ENCODE data around the gene SEZ6. TPM values are rescaled to one million over a fixed set of nuclear protein-coding genes. Genes with fewer than 3 reads are reported as not detected.

SEZ6 gene
- total and polyA plus RNA-seq, 2 donors (not counting 1 experiment from before 2014, with no cell fraction given): not detected

- peak overlapping the region; percentile 10 for H3K9ac ChIP-seq (ENCODE audit: insufficient read depth, low read length)
- H3K4me2 ChIP-seq (ENCODE audit: extremely low read depth, insufficient read depth, low read length): no peak overlapping the region
- TF ChIP-seq CTCF (conservative IDR thresholded peaks at IDR 0.05 in 1 of 2, IDR thresholded peaks at IDR 0.05 in 1 of 2; ENCODE audit: low read depth in 1 of 2, low read length in 2 of 2): no peak
- no peak for TF ChIP-seq EZH2 (IDR thresholded peaks at IDR 0.05; ENCODE audit: low read length, missing control alignments)
- H3K27me3 ChIP-seq (ENCODE audit: control insufficient read depth, insufficient read depth, low read length): no peaks in the 10 kb centered on the region
- no peaks in the 10 kb centered on the region for H3K9me3 ChIP-seq (ENCODE audit: control insufficient read depth, insufficient read depth, low read depth, low read length)
- no peak overlapping the region for H3K4me3 ChIP-seq (replicated peaks in 1 of 4; ENCODE audit: control extremely low read depth in 1 of 4, insufficient read depth in 1 of 4, low read depth in 3 of 4, low read length in 4 of 4)
- peaks cover 2% of the 10 kb centered on the region for H3K79me2 ChIP-seq (ENCODE audit: control insufficient read depth, insufficient read depth, low read length)
- peaks cover 34% of the 10 kb centered on the region for H3K36me3 ChIP-seq (ENCODE audit: control insufficient read depth, insufficient read depth, low read length)
- no peak for DNase-seq (ENCODE audit: low read depth in 2 of 2)
- H3K27ac ChIP-seq (ENCODE audit: insufficient read depth, low read length): no peak overlapping the region
- no peaks in the 10 kb centered on the region for H3K4me1 ChIP-seq (ENCODE audit: control insufficient read depth, extremely low read depth, insufficient read depth, low read length)
- no peaks in the 10 kb centered on the region for H4K20me1 ChIP-seq (ENCODE audit: control insufficient read depth, extremely low read depth, insufficient read depth, low read length)
- no peak overlapping the region for H2AFZ ChIP-seq (ENCODE audit: low read length)
These were observed 88.4 kb downstream of the SEZ6 start for GRCh38 chr17:28917465-28917864.

GRCh38 chr17:28917029-28917428, 88.8 kb downstream of the SEZ6 start:
- Histone ChIP-seq H3K4me2 (ENCODE audit: extremely low read depth, insufficient read depth, low read length) (no peak overlapping the region), H4K20me1 (ENCODE audit: control insufficient read depth, extremely low read depth, insufficient read depth, low read length) (no peaks in the 10 kb centered on the region), H3K27me3 (ENCODE audit: control insufficient read depth, insufficient read depth, low read length) (no peaks in the 10 kb centered on the region), H3K9me3 (ENCODE audit: control insufficient read depth, insufficient read depth, low read depth, low read length) (no peaks in the 10 kb centered on the region), H3K36me3 (ENCODE audit: control insufficient read depth, insufficient read depth, low read length) (peaks cover 38% of the 10 kb centered on the region), H3K79me2 (ENCODE audit: control insufficient read depth, insufficient read depth, low read length) (peaks cover 2% of the 10 kb centered on the region), H3K9ac (ENCODE audit: insufficient read depth, low read length) (no peak overlapping the region), H3K4me1 (ENCODE audit: control insufficient read depth, extremely low read depth, insufficient read depth, low read length) (no peaks in the 10 kb centered on the region), H2AFZ (ENCODE audit: low read length) (no peak overlapping the region), H3K4me3 (replicated peaks in 1 of 4; ENCODE audit: control extremely low read depth in 1 of 4, insufficient read depth in 1 of 4, low read depth in 3 of 4, low read length in 4 of 4) (no peak overlapping the region), H3K27ac (ENCODE audit: insufficient read depth, low read length) (no peak overlapping the region)
- DNase-seq (ENCODE audit: low read depth in 2 of 2): no peak
- no peak for TF ChIP-seq EZH2 (IDR thresholded peaks at IDR 0.05; ENCODE audit: low read length, missing control alignments)
- no peak for TF ChIP-seq CTCF (conservative IDR thresholded peaks at IDR 0.05 in 1 of 2, IDR thresholded peaks at IDR 0.05 in 1 of 2; ENCODE audit: low read depth in 1 of 2, low read length in 2 of 2)

GRCh38 chr17:28916302-28916934, 89.4 kb downstream of the SEZ6 start:
- no peak overlapping the region for H3K9ac ChIP-seq (ENCODE audit: insufficient read depth, low read length)
- H2AFZ ChIP-seq (ENCODE audit: low read length): no peak overlapping the region
- no peak overlapping the region for H3K4me3 ChIP-seq (replicated peaks in 1 of 4; ENCODE audit: control extremely low read depth in 1 of 4, insufficient read depth in 1 of 4, low read depth in 3 of 4, low read length in 4 of 4)
- peak; percentile 25 to 61 for DNase-seq (ENCODE audit: low read depth in 2 of 2)
- TF ChIP-seq EZH2 (IDR thresholded peaks at IDR 0.05; ENCODE audit: low read length, missing control alignments): no peak
- TF ChIP-seq CTCF (conservative IDR thresholded peaks at IDR 0.05 in 1 of 2, IDR thresholded peaks at IDR 0.05 in 1 of 2; ENCODE audit: low read depth in 1 of 2, low read length in 2 of 2): peak; percentile 56 to 65
- H3K27ac ChIP-seq (ENCODE audit: insufficient read depth, low read length): no peak overlapping the region
- H3K79me2 ChIP-seq (ENCODE audit: control insufficient read depth, insufficient read depth, low read length): no peaks in the 10 kb centered on the region
- H3K27me3 ChIP-seq (ENCODE audit: control insufficient read depth, insufficient read depth, low read length): no peaks in the 10 kb centered on the region
- no peaks in the 10 kb centered on the region for H4K20me1 ChIP-seq (ENCODE audit: control insufficient read depth, extremely low read depth, insufficient read depth, low read length)
- H3K36me3 ChIP-seq (ENCODE audit: control insufficient read depth, insufficient read depth, low read length): peaks cover 41% of the 10 kb centered on the region
- no peaks in the 10 kb centered on the region for H3K4me1 ChIP-seq (ENCODE audit: control insufficient read depth, extremely low read depth, insufficient read depth, low read length)
- no peaks in the 10 kb centered on the region for H3K9me3 ChIP-seq (ENCODE audit: control insufficient read depth, insufficient read depth, low read depth, low read length)
- no peak overlapping the region for H3K4me2 ChIP-seq (ENCODE audit: extremely low read depth, insufficient read depth, low read length)
